HepG2 (cell line): ENCODE measurements around the gene EXO1. TPM values are rescaled to one million over a fixed set of nuclear protein-coding genes. Genes with fewer than 3 reads are reported as not detected.

Experiments used
- ELK4 ChIP-seq: sonication (generic); formaldehyde crosslinking; IDR thresholded peaks from 2 replicates; pipeline ENCODE4 v1.9.0; 2021; ENCODE audit warnings: missing genetic modification reagents, borderline replicate concordance
- GPBP1L1 ChIP-seq: sonication (generic); formaldehyde crosslinking; IDR thresholded peaks from 2 replicates; pipeline ENCODE4 v1.5.0; 2020; ENCODE audit warnings: mild to moderate bottlenecking, missing genetic modification reagents
- MAZ ChIP-seq, 2 experiments: sonication (generic) in 1 of 2; formaldehyde crosslinking in 1 of 2; IDR thresholded peaks; 2 replicates each; pipeline versions ENCODE4 v1.5.0 to v1.6.1; 2012 to 2020; ENCODE audit warnings: low read depth in 2 of 2, mild to moderate bottlenecking in 2 of 2, borderline replicate concordance in 1 of 2, improper control_type of control experiment in 1 of 2, low read length in 1 of 2, missing genetic modification reagents in 1 of 2, moderate library complexity in 1 of 2
- POLR2A ChIP-seq, 2 experiments: IDR thresholded peaks; 2 replicates each; pipeline ENCODE4 v1.6.1; 2011; ENCODE audit warnings: low read depth in 2 of 2, low read length in 2 of 2, mild to moderate bottlenecking in 1 of 2, moderate library complexity in 1 of 2; ENCODE audit not compliant: insufficient read depth in 1 of 2
- REST ChIP-seq, 2 experiments: IDR thresholded peaks; 2 replicates each; pipeline ENCODE4 v1.6.1; 2011 to 2012; ENCODE audit warnings: low read length in 2 of 2, borderline replicate concordance in 1 of 2, low read depth in 1 of 2, mild to moderate bottlenecking in 1 of 2, moderate library complexity in 1 of 2
- SIN3B ChIP-seq: fragments of 150-350 bp; IDR thresholded peaks from 2 replicates; pipeline ENCODE4 v1.6.1; 2014; ENCODE audit warnings: low read length
- TGIF2 ChIP-seq: IDR thresholded peaks from 2 replicates; pipeline ENCODE4 v1.6.1; 2016; ENCODE audit warnings: control low read depth, missing compliant biosample characterization
- ZBTB10 ChIP-seq: sonication (generic); formaldehyde crosslinking; IDR thresholded peaks from 2 replicates; pipeline ENCODE4 v1.4.0; 2020; ENCODE audit warnings: missing genetic modification reagents, borderline replicate concordance
- ZFP36L1 ChIP-seq: sonication (generic); formaldehyde crosslinking; IDR thresholded peaks from 2 replicates; pipeline ENCODE4 v1.8.0; 2022; ENCODE audit warnings: mild to moderate bottlenecking, missing genetic modification reagents, moderate library complexity
- ZNF335 ChIP-seq: sonication (generic); formaldehyde crosslinking; IDR thresholded peaks from 2 replicates; pipeline ENCODE4 v1.4.0; 2020; ENCODE audit warnings: missing genetic modification reagents
- ZNF44 ChIP-seq: sonication (generic); formaldehyde crosslinking; IDR thresholded peaks from 2 replicates; pipeline ENCODE4 v1.5.1; 2020; ENCODE audit warnings: mild to moderate bottlenecking, missing genetic modification reagents
- ZNF672 ChIP-seq: sonication (generic); formaldehyde crosslinking; IDR thresholded peaks from 2 replicates; pipeline ENCODE4 v1.8.1; 2022; ENCODE audit warnings: missing genetic modification reagents
- ZNF770 ChIP-seq: sonication (generic); formaldehyde crosslinking; IDR thresholded peaks from 2 replicates; pipeline ENCODE4 v1.5.0; 2020; ENCODE audit warnings: mild to moderate bottlenecking, missing genetic modification reagents
- ZSCAN5A ChIP-seq: sonication (generic); formaldehyde crosslinking; IDR thresholded peaks from 2 replicates; pipeline ENCODE4 v1.8.0; 2022; ENCODE audit warnings: mild to moderate bottlenecking, missing genetic modification reagents, borderline replicate concordance
- polyA plus RNA-seq, 8 experiments: library from polyadenylated mRNA; depleted of rRNA in 3 of 8; stranded (reverse) in 7 of 8; unstranded in 1 of 8; fragments of >200 nt; fragmentation: Illumina TruSeq in 4 of 8; extraction: Trizol in 4 of 8; gene quantifications; 2 replicates each; pipeline versions ENCODE4 v1.2.1 to v1.2.3, GENCODE V29; 2011 to 2016; ENCODE audit warnings: low read depth in 4 of 8, missing spikeins in 1 of 8, mixed read lengths in 1 of 8; ENCODE audit not compliant: insufficient read depth in 1 of 8
- total RNA-seq, 5 experiments: library from RNA; depleted of rRNA; stranded (reverse); fragments of >200 nt; fragmentation: Illumina TruSeq; extraction: Trizol; gene quantifications; 2 replicates each; pipeline ENCODE4 v1.2.3, GENCODE V29; 2016; ENCODE audit warnings: low read depth in 1 of 5

Gene EXO1
- total and polyA plus RNA-seq, 2 of the 13 experiments (the other 11 are each of a cell fraction or from before 2014, with no cell fraction given), result 3.2 to 26.1 TPM

- TF ChIP-seq ZSCAN5A (CRISPR knock-in tag) (peak; percentile 89), TGIF2 (CRISPR knock-in tag) (peak; percentile 84; the same call in 1 of the 2 replicates), ZNF672 (CRISPR knock-in tag) (no peak), ZNF335 (CRISPR knock-in tag) (no peak; the same call in 1 of the 2 replicates), ZNF770 (0 out of 2 replicates have a peak, but pooled peaks have one; percentile 39), ZFP36L1 (no peak; the same call in 1 of the 2 replicates), REST (IDR thresholded peaks at IDR 0.05; ENCODE audit: borderline replicate concordance in 1 of 2, low read depth in 1 of 2, low read length in 2 of 2) (no peak), ZNF44 (CRISPR knock-in tag) (no peak), POLR2A (IDR thresholded peaks at IDR 0.05; ENCODE audit: insufficient read depth in 1 of 2, low read depth in 2 of 2, low read length in 2 of 2) (peak; percentile 63 to 70), ZBTB10 (CRISPR knock-in tag) (0 out of 2 replicates have a peak, but pooled peaks have one; percentile 14), MAZ (IDR thresholded peaks at IDR 0.05; ENCODE audit: borderline replicate concordance, low read depth, low read length) (peak; percentile 41; the same call in 1 of the 2 replicates), MAZ (CRISPR knock-in tag; IDR thresholded peaks at IDR 0.05; ENCODE audit: low read depth) (peak; percentile 84), GPBP1L1 (CRISPR knock-in tag) (no peak), ELK4 (CRISPR knock-in tag) (no peak), SIN3B (peak; percentile 98)
These were observed at the start of gene EXO1 (continued) for GRCh38 chr1:241847796-241848685.
